UCSD-AML1 (cell line): ENCODE measurements around the gene RPL28.

ENCODE experiments used
- DNase-seq: peaks from one replicate; lab custom pipeline; 2025; ENCODE audit not compliant: unreplicated experiment; lab: John Stamatoyannopoulos, UW

Gene RPL28

GRCh38 chr19:55421281-55421680 lies 35.5 kb downstream of the RPL28 start:
- peak; percentile 66 for DNase-seq

- no peak for DNase-seq
Observed at GRCh38 chr19:55423225-55424005, 37.7 kb downstream of the RPL28 start.

- no peak for DNase-seq
Observed at GRCh38 chr19:55424518-55424917, 38.8 kb downstream of the RPL28 start.

DNA sequence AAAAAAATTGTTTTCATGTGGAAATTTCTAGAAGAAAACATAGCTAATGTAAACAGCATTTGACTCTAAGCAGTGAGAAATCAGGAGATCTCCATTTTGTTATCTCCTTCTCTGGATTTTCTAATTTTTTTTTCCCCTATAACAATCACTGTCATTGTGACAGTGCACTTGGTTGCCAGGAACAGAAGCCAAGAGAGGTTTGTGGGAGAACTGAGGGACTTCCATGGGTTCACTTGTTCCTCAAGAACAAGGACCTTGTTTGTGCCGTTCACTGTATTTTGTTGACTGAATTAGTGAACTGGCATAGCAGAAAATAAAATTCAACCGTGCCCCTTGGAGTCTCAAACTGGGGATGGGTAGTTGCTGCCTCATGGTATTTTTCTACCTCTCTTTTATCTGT lies 40.3 kb downstream of the RPL28 start:
- DNase-seq: no peak

DNA sequence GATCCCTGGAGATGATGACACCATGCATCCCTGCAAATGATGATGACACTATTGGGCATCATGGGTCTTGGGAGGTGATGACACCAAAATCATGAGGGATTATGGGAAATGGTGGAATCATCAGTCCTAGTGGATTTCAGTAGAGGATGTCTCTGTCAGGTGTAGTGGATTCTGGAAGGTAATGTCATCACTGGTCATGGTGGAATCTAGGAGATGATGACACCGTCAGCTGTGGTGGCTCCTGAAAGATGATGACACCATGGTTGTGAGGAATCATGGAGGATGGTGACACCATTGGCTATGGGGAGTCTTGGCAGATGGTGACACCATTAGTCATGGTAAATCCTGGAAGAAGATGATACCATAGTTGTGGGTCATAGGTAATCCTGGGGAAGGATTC lies 45.5 kb downstream of the RPL28 start:
- DNase-seq: no peak

DNA sequence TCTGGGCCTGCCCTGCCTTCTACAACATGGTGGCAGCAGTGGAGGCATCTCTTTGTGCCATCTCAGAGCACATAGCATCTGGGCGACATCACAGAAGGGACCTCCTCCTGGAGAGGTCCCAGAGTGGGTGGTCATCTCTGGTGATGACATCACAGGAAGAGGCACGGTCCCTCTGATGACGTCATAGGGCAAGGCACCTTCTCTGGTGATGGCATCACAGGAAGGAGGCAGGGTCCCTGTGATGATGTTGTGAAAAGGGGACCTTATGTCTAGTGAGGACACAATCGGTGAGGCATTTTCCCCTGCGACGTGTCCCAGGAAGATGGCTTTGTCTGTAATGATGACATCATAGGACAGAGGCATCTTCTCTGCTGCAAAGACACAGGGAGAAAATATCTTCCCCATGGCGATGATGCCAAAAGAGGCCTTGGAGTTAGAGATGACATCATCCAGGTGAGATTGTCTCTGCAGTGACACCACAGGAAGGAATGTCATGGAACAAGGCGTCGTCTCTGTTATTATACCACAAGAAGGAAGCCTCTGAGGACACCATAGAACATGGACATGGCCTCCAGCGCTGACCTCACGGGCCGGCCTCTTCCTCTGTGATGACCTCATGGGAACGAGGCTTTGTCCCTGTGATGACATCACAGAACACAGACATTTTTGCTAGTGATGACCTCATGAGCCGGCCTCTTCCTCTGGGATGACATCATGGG lies 46.7 kb downstream of the RPL28 start:
- no peak for DNase-seq

- no peak for DNase-seq
Observed at GRCh38 chr19:55433292-55433691, 47.6 kb downstream of the RPL28 start.

GRCh38 chr19:55434356-55434919 lies 48.7 kb downstream of the RPL28 start:
- DNase-seq: no peak

DNA sequence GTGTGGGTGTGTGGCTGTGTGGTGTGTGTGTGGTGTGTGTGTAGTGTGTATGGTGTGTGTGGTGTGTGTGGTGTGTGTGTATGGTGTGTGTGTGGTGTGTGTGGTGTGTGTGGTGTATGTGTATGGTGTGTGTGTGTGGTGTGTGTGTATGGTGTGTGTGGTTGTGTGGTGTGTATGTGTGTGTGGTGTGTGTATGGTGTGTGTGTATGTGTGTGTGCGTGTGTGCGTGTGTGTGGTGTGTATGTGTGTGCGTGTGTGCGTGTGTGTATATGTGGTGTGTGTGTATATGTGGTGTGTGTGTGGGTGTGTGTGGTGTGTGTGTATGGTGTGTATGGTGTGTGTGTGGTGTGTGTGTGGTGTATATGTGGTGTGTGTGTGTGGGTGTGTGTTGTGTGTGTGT lies 49.3 kb downstream of the RPL28 start:
- DNase-seq: no peak

DNA sequence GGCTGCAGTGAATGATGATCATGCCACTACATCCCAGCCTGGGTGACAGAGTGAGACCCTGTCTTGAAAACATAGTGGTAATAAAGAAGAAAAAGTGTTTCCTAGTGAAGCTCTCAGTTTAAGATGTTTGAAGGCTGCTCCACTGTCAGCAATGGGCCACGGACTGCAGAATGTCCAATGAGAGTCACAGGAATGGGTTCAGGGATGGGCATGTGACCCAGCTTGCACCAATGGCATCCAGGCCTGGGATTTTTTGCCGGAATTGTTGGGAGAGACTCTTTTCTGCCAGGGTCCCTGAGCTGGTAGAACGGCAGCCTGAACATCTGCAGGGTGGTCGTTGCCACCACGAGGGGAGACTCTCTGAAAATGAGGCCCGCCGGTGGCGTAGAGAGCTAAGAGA lies 51.1 kb downstream of the RPL28 start:
- no peak for DNase-seq

- DNase-seq: peak; percentile 68
Observed at GRCh38 chr19:55437410-55437809, 51.7 kb downstream of the RPL28 start.

- no peak for DNase-seq
Observed at GRCh38 chr19:55439052-55439451, 53.3 kb downstream of the RPL28 start.

GRCh38 chr19:55440411-55441105 lies 54.8 kb downstream of the RPL28 start:
- no peak for DNase-seq

DNA sequence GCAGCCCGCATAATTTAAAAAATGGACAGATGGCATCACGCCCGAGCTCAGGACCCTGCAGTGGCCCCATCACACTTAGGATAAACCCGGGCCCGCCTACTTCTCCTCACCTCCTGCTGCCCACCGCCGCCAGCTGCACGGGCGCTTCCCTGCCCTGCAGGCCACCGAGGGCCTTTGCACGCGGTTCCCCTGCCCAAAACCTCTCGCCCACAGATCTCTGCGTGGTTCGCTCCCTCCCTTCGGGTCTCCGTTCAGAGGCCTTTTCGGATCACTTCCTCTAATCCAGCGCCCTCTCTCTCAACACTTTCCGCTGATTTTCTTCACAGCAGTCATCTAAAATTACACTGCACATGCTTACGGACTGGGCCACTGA lies 55.6 kb downstream of the RPL28 start:
- no peak for DNase-seq

DNA sequence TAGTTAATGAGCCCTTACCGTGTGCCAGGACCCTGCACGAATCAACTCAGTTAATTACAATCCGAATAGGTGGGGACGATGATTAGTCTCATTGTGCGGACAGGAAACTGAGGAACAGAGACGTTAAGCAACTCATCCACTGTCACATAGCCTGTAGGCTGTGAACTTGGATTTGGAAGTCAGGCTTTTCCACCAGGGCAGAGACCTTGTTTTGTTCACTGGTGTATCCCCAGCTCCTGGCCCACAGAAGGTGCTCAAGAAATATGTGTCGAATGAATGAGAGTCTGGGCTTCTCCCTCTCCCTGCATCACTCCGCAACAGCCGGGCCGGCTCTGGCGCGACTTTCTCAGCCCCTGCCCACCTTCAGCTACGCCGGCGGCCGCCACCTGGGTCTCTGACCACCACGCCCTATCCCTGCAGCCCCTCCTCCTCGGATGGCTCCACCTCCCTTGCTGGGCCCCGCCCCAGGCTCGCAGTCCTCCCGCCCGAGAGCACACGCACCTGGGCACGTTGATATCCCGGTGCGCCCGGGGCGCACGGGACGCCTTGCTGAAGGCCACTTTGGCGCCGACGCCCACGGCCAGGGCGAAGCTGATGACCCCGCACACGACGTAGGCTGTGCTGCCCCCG lies 56.1 kb downstream of the RPL28 start:
- no peak for DNase-seq

DNA sequence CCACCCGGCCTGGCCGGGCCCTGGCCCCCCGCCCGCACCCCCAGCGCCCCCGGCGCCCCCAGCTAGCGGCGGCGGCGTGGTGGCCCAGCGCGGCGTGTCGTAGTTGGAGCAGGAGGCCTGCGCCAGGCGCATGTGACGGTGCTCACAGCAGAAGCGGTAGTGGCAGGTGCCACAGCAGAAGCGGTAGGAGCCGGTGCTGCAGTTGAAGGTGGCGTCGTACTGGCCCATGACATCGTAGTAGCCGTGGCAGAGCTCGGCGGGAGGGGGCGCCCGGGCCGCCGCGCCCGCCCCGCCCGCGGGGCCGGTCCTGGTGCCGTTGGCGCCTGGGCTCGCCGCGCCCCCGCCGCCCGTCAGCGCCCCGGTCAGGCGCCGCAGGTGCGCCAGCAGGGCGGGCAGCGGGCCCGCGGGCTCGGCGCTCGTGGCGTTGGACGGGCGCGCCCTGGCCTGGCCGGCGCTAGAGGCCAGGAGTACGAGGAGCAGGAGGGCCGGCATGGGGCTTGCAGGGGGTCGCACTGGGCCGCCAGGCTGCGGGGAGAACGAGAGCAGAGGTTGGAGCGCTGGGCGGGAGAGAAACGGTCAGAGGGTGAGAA lies 56.7 kb downstream of the RPL28 start:
- DNase-seq: no peak

GRCh38 chr19:55443045-55443823 lies 57.5 kb downstream of the RPL28 start, which contains the start of gene SHISA7:
SHISA7 (minus strand) TSS chr19:55443300; CDS start chr19:55442863, 437 bp downstream.
- no peak for DNase-seq

DNA sequence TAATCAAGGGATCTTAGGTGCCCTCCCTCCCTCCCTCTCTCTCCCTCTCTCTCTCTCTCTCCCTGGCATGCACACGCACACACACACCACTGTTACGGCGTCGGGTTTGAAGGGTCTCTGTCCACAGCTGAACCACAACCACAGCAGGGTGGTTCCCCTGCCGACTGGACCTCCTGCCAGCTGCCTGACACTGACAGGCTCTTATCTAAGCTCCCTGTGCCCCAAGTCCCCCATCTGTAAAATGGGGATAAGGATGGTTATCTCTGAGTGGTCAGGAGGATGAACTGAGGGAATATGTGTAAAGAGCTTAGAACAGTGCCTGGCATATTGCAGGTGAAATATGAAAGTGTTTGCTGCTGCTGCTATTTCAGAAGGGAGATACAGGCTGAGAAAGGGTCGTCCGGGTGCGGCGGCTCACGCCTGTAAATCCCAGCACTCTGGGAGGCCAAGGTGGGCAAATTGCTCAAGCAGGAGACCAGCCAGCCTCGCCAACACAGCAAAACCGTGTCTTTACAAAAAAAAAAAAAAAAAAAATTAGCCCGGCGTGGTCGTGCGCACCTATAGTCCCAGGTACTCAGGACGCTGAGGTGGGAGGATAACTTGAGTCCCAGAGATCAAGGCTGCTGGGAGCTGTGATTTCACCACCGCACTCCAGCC lies 58.2 kb downstream of the RPL28 start:
- no peak for DNase-seq

- no peak for DNase-seq
Observed at GRCh38 chr19:55444646-55445045, 58.9 kb downstream of the RPL28 start.
